NCI-H128 (cell line): ENCODE measurements around the gene UGT1A6.

Source experiments
- DNase-seq: peaks from one replicate; lab custom pipeline; 2025; ENCODE audit not compliant: unreplicated experiment; lab: John Stamatoyannopoulos, UW

UGT1A6 gene

DNA sequence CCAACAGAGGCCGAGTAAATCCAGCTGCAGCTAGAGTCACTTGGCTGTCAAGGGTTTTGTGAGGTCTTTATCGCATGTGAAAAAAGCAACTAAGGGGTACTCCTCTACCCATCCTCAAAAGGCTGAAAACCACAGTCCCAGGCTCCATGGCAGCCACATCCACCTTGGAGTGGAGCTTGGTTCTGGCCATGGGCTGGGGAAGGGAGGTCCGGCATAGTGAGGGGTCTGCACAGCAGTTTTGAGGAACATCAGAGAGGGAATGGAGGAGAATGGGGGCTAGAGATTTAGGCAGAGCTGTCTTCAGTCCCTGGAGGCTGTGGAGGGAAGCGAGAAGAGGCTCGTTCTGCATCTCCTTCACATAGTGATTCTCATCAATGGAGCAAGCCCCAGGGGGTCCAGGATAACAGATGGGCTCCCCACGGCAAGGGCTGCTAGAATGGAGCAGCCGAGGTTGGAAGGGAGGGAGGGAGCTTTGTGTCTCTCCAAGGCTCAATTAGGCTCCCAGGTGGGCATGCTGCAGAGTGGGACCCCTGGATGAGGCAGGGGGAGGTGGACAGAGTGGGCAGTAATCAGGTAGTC, 106.5 kb downstream of the UGT1A6 start:
- no peak for DNase-seq

DNA sequence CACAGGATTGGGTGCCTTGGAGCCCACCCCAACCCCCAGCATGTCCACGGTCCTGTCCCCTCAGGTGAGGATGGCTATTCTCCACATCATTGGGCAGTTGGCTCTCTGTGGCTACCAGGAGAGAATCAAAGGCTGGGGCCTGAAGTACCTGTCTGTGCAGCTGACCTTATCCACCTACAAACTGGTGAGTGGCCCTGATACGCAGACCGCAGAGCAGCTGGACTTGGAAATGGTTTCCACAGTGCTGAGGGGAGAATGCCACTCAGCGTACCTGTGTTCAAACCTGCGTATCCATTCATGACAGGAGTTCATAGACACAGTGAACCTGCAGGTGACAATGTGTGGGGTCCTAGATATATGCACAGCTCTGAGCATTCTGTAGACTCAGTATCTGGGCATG, 107.0 kb downstream of the UGT1A6 start:
- no peak for DNase-seq

DNA sequence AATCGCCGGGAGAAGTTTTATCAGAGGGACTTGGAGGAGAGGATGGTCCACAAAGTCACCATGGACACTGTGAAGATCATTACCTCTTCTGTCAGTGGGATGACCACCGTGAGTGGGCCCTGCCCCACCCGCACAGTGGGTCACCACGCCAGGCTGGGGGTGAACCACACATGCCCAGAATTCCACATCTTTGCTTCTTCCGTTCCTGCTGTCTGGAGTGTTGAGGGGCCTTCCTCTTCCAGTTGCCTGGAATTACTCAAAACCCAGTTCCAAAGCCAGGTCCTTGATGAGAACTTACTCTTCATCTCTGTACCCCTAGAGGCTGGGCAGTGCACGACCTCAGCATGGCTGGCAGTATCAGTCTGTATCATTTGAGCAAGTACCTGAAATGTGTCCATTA, 107.5 kb downstream of the UGT1A6 start:
- no peak for DNase-seq

DNA sequence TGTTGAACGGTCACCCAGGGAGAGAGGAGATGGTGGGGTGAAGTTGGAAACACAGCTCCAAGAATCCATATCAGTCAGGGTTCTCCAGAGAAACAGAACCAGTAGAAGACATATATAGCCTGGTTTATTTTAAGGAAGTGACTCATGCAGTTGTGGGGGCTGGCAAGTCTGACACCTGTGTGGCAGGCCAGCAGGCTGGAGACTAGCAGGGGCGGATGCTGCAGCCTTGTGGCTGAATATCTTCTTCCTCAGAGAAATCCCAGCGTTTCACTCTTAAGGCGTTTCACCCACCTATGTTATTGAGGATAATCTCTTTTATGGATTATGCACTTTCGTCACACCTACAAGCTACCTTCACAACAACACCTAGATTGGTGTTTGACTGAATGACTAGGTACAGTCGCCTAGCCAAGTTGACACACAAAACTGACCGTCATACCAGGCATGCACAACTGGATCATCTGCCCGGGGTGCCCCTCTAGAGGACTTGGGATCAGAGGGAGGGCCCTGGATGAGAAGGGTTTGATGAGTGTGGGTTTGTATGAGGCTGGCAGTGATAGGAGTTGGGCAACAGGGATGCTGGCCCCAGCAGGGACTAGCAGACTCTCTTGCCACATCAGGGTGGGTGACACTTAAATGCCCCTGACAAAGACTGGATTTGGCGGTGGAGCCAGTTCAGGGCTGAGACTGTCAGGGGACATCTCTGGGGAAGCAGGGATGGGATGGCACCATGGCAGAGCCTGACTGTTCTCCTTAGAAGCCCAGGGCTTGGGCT, 108.9 kb downstream of the UGT1A6 start:
- DNase-seq = no peak

DNA sequence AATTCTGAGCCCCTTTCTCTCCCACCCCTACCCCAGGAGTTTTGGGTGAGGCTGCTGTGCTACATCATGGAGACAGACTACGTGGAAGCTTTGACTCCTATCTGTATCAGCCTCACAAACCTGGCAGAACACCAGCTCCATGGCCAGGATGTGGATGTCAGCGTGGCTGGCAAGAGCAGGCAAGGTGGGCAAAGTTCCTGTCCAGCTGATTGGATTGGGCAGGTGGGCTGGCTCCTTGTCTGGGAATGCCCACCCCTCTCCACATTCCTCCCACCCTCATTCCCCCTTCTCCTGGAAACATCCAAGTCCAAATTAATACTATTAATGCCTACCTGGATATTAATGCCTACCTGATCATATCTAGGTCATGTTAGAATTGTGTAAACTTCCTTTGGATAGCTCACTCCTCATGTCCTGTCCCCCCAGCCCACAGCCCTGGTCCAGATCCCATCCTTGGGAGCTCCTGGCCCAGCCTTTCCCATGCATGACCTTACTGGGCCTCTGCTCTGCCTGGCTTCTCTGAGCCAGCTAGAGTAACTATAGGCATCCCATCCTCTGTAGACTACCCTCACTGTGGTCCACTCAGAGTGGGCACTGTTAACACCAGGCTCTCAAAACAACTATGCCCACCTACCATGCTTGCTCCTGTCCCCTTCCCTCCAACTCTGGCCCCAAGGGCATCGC, 109.6 kb downstream of the UGT1A6 start:
- no peak for DNase-seq

DNA sequence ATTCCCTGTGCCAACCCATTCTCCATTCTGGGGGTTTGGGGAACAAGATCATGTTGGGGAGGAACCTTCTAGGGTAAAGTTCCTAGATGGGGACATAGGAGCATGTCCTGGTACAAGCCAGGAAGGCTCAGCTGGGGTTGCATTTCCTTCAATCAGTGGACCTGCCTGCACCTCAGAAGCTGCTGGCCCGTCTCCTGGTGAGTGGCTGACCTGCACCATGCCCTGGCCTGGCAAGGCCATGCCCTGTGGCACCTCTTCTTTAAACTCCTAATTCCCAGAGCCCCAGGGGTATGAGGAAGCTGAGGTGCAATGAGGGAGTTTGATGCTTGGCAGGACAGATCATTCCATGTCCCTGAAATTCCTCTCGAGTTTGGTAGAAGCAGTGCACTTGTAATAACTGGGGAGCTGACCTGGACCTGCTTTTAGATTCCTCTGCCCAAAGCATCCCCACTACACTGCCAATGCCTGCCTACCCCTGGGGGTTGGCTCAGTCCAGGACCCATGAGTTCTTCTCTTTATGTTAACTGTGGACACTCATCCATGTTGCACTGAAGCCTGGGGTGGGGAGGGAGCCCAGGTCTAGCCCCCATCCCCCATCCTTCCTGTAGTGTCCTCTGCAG, 110.7 kb downstream of the UGT1A6 start:
- no peak for DNase-seq

DNA sequence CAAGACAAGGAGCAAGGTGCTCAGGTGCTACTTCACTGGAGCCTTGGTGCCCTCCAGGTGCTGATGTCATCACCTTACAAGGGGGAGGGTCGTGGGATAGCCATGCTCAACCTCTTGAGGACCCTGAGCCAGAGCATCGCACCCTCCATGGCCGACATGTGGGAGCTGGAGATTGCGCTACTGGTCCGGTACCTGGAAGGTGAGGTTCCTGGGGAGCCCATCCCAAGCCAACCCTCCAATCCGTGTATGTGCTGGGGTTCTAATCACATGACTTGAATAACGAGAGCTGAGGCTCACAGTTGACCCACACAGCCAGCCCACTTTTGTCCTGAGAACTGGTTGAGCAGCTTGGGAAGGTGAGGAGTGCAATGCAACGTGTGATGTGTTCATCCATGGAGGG, 111.3 kb downstream of the UGT1A6 start:
- DNase-seq = no peak

DNA sequence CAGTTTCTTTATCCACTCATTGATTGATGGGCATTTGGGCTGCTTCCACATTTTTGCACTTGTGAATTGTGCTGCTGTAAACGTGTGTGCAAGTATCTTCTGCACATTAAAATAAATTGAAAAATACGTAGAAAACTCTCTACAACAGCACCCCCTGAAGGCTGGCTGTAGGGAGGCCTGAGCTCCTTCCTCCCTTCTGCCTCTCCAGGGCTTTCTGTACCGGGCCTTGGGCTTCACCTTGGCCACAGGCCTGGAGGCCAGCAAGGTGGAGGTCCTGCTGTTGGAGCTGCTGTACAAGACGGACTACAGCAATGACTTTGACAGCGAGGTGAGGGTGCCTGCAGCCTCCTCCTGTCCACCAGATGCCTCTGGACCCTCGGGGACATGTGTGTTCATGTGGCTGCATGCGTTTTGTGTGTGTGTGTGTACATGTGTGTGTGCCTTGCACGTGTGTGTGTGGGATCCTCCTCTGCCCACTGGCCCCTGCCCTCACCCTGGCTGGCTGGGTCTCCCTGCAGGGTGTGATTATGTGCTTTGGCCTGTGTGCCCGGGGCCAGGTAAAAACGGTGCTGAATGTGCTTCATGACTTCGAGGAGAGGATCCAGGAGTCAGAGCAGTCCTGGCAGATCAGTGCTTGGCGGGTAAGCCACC, 114.7 kb downstream of the UGT1A6 start:
- DNase-seq = no peak

DNA sequence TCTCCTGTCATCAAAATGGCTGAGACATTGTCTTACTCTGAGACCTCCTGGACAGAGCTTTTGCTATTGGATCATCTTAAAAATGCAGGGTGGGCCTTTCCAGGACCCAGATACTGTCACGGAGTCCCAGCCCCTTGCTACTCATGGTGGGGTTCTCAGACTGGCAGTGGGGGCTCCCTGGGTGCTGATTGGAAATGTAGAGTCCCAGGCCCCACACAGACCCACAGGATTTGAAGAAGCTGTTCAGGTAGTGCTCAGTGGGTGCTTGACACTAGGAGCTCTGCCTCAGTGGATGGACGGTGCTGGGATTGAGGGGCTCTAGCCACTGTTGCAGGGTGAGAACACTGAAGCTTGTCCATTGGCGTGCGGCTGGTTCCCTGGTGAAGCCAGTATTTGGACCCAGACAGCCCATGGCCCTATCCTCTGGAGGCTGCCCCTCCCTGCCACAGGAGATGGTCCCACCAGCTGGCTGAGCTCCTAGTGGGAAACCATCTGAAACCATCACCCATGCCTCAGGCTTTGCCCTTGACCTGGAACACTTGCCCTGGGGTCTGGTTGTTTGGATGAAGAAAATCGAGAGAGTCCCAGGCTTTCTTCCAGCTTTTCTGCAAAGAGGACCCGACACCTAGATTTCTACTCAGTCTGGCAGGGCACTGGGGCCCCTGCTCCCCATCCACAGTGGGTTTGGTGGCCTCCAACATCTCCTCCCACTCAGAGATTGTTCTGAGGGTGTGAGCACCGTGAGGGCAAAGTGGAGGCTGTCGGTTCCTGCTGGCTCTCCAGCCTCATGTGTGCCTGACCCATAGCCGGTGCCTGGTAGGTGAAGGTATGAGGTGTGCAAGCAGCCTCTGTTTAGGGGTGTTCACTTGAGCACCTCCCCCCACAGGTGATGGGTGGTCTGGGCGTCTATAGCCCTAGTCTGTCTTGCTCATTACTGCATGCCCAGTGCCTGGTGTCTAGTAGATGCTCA, 115.6 kb downstream of the UGT1A6 start:
- DNase-seq = no peak

DNA sequence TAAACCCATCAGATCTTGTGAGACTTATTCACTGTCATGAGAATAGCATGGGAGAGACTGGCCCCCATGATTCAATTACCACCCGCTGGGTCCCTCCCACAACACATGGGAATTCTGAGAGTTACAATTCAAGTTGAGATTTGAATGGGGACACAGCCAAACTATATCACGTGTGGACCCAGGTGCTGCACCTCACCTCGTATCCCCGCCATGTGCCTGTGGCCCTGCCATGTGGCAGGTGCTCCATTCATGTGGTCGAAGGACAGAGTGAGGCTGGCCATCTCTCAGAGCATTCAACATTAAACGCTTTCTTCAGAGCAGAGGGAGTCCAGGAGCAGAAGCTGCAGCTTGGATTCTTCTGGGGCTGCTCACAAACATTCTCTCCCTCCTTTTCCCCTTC, 117.7 kb downstream of the UGT1A6 start:
- DNase-seq = no peak

DNA sequence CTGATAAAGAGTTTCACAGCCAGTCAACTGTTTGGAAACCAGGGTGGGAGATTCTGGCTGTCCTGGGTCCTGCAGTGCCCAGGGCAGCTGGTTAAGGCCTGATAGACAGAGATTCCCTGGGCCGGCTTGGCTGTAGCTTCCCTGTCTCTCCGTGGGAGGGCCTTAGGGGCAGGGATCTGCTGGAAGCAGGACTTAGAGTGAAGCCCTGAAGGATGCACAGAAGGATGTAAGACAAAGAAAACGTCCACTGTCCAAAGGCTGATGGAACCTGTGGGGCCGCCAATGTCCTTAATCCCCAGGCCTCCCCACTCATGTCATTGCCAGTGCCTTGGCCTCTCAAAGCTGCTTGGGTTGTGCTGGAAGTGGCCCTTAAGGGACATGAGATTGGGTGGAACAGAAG, 118.4 kb downstream of the UGT1A6 start:
- no peak for DNase-seq

DNA sequence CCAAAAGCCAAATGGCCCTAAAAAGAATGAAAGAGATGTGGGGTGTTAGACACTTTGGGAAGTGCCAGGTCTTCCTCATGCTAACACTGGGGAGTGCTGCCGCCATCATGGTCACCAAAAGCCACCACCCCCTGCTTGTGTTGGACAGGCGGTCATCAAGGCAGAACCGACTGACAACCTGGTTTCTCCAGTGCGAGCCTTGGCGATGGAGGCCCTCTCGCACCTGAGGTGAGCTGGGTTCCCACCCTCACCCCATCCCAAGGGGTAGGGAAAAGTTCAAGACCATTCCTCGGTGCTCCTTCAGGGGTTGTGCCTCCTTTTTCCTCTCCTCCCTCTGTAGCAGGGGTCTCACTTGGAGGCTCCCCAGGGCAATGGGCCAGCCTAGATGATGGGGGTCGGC, 119.0 kb downstream of the UGT1A6 start:
- no peak for DNase-seq

DNA sequence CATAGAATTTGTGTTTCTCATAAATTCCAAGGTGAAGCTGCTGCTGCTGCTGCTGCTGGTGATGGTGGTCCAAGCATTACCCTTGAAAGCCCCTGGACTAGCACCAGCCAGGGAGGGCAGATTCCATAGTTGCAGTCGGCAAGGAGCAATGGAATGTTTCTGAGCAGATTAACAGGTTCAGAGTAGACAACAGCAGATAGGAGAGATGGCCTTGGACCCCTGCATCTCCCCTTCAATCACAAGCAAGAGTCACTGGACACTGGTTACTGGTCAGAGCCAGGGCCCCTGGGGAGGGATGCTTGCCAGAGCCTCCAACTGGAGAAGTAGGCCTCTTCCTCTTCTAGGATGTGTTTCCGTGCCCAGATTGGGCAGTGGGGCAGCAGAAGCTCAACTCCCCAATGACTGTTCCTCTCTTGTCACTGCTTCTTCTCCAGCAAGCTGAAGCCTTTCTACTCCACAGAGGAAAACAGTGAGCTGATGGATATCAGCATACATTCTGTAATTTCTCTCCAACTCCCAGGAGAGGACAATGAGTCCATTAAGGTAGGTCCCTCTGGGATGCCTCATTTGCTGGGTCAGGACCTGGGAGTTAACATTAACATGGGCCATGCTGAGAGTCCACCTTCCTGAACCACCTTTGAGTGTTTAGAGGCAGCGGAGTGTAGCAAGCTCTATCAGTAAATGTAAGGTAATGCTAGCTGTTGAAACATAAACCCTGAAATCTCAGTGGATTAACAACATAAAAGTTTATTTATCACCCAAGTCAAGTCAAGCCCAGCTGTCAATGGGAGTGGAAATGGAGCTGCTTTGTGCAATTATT, 120.8 kb downstream of the UGT1A6 start:
- no peak for DNase-seq

DNA sequence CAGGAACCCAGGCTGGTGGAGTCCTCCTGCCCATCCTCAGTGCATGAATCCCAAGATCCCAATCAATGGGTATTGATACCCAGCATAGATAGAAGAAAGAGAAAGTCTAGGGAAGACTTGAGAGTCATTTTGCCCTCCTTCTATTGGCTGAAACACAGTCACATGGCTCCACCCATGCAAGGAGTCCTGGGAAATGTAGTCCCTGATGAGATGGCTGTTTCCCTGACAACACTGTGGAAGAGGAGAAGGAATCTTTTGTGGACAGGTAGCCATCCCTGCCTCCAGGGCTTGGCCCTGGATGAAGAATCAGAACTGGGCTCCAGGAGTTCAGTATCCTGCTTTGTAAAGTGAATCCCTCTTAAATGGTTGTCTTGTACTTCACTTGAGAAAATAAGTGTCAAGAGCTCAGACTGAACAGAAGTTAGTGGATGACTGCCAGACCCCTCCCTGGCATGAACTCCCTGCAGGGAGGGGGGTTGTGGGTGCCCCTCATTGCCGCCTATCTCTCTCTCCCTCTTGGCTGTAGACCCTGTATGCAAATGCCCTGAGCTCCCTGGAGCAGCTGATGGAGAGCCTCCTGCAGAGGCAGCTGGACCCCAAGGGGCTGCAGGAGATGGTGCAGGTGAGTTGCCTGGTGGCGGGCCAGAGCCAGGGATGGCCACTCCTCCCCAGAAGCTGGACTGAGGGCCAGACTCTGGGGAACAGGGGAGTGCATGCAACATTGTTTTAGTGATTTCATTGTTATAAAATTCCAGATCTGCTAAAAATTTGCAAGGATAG, 121.6 kb downstream of the UGT1A6 start:
- DNase-seq = no peak

DNA sequence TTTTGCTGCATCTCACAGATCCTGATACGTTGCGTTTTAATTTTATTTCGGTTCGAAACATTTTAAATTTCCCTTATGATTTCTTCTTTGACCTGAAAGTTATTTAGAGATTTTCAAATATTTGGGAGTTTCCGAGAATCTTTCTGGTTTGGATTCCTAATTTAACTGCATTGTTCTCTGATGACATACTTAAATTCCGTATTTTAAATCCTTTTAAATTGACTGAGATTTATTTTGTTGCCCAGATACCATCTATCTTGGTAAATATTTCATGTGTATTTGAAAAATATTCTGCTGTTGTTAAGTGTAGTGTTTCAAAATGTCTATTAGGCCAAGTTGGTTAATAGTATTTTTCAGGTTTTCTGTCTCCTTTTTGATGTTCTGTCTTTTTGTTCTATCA, 123.2 kb downstream of the UGT1A6 start:
- DNase-seq = no peak

DNA sequence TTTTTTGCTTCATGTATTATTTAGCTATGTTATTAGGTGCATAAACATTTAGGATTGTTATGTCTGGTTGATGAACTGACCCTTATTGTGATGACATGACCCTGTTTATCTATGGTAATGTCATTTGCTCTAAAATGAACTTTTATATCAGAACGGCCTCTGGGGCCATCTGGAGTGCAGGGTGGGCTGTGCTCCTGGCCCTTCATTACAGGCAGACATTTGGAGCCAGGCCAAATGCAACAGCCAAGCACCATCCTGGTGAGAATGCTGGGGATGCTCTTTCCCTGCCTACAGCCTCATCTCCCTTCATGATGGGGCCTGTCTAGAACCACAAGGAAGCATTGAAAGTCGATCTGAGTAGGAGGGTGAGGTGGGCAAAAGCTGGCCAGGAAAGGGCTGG, 123.6 kb downstream of the UGT1A6 start:
- no peak for DNase-seq

DNA sequence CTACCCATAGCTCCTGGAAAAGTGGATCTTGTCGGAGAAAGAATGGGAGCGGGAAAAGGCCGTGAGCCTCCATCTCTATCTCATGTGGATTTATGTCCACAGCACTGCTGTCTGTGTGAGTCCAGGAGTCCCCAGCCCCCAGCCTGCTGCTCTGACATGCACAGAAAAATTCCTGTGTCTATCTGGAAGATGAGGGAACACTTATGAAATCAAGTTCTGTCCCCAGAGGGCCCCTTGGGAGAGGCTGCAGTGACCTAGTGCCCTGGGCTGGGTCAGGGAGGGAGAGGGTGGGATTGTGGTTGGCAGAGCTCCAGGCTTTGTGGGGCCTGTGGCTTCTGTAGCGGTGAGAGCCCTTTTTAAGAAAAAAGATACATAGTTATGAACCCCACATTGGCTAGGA, 124.1 kb downstream of the UGT1A6 start:
- no peak for DNase-seq

DNA sequence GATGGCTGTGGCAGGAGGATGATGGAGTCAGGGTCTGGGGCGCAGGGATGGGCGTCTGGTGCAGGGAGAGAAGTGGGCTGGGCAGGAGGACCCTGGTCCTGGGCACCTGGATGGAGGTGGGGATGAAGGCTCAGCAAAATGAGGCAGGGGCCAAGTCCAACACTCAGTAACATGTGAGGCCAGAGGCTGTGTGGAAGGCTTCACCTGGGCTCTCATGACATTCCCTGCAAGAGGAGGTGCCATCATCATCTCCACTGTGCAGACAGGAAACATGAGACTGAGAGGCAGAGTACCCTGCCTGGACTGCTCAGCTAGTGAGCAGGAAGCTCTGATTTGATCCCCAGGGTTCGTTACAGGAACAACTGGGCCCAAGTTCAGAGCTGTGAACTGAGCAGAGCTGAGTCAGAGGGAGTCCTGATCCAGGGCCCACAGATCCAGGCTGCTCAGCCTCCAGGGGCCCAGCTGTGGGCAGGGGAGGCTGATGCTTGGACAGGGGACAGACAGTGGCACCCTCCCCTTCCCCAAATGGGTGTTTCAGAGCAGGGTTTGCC, 124.7 kb downstream of the UGT1A6 start:
- no peak for DNase-seq
